H9 (cell line): ENCODE measurements around the gene SLC24A3. TPM values are rescaled to one million over a fixed set of nuclear protein-coding genes. Genes with fewer than 3 reads are reported as not detected.

Experiments used
- DNase-seq: peaks from one replicate; pipeline ENCODE4 v3.0.0-alpha.2; 2017
- H2AFZ ChIP-seq: one replicate; pipeline ENCODE4 v1.6.1; 2013; ENCODE audit warnings: mild to moderate bottlenecking, low read length, control low read depth, moderate library complexity
- H2AK5ac ChIP-seq: 2 replicates; pipeline ENCODE4 v1.6.1; 2013; ENCODE audit warnings: low read length, control low read depth, mixed read lengths; ENCODE audit not compliant: insufficient read length
- H2BK120ac ChIP-seq: one replicate; pipeline ENCODE4 v1.6.1; 2013; ENCODE audit warnings: low read depth, mild to moderate bottlenecking, low read length, control low read depth, inconsistent platforms; ENCODE audit not compliant: poor library complexity, severe bottlenecking
- H2BK12ac ChIP-seq: 2 replicates; pipeline ENCODE4 v1.6.1; 2013; ENCODE audit warnings: low read length, control low read depth, mixed read lengths, low read depth; ENCODE audit not compliant: insufficient read length
- H2BK15ac ChIP-seq: 2 replicates; pipeline ENCODE4 v1.6.1; 2013; ENCODE audit warnings: low read depth, low read length, control low read depth
- H2BK20ac ChIP-seq: one replicate; pipeline ENCODE4 v1.6.1; 2013; ENCODE audit warnings: low read depth, mild to moderate bottlenecking, low read length, control low read depth, inconsistent platforms; ENCODE audit not compliant: poor library complexity, severe bottlenecking
- H2BK5ac ChIP-seq: 2 replicates; pipeline ENCODE4 v1.6.1; 2013; ENCODE audit warnings: low read length, control low read depth, mixed read lengths; ENCODE audit not compliant: insufficient read length
- H3K14ac ChIP-seq: 2 replicates; pipeline ENCODE4 v1.6.1; 2013; ENCODE audit warnings: low read length, control low read depth; ENCODE audit not compliant: insufficient read depth
- H3K18ac ChIP-seq: 2 replicates; pipeline ENCODE4 v1.6.1; 2013; ENCODE audit warnings: low read depth, mild to moderate bottlenecking, mixed read lengths, low read length, control low read depth; ENCODE audit not compliant: insufficient read length
- H3K23ac ChIP-seq: 2 replicates; pipeline ENCODE4 v1.6.1; 2013; ENCODE audit warnings: low read length, control low read depth, mixed read lengths, low read depth; ENCODE audit not compliant: insufficient read length
- H3K23me2 ChIP-seq: 2 replicates; pipeline ENCODE4 v1.6.1; 2013; ENCODE audit warnings: low read depth, mild to moderate bottlenecking, mixed read lengths, low read length, control low read depth; ENCODE audit not compliant: insufficient read length, poor library complexity, severe bottlenecking
- H3K27ac ChIP-seq: 2 replicates; pipeline ENCODE4 v1.5.1; 2013; ENCODE audit warnings: low read length, control low read depth, mixed read lengths, low read depth; ENCODE audit not compliant: insufficient read length
- H3K27me3 ChIP-seq: 2 replicates; pipeline ENCODE4 v1.6.1; 2013; ENCODE audit warnings: low read length, control low read depth, inconsistent platforms; ENCODE audit not compliant: insufficient read depth
- H3K4ac ChIP-seq: 2 replicates; pipeline ENCODE4 v1.6.1; 2013; ENCODE audit warnings: low read depth, mild to moderate bottlenecking, control low read depth, inconsistent platforms, low read length, moderate library complexity
- H3K4me1 ChIP-seq: 2 replicates; pipeline ENCODE4 v1.6.1; 2013; ENCODE audit warnings: low read length, control low read depth, inconsistent platforms; ENCODE audit not compliant: insufficient read depth
- H3K4me2 ChIP-seq: 2 replicates; pipeline ENCODE4 v1.6.1; 2013; ENCODE audit warnings: low read length, control low read depth, mixed read lengths; ENCODE audit not compliant: insufficient read length, insufficient read depth
- H3K56ac ChIP-seq: 2 replicates; pipeline ENCODE4 v1.6.1; 2013; ENCODE audit warnings: low read depth, mild to moderate bottlenecking, mixed read lengths, low read length, control low read depth; ENCODE audit not compliant: insufficient read length
- H3K79me1 ChIP-seq: 2 replicates; pipeline ENCODE4 v1.6.1; 2013; ENCODE audit warnings: low read depth, mild to moderate bottlenecking, moderate library complexity, low read length, control low read depth, inconsistent platforms; ENCODE audit not compliant: insufficient read depth, poor library complexity, severe bottlenecking
- H3K79me2 ChIP-seq: 2 replicates; pipeline ENCODE4 v1.6.1; 2013; ENCODE audit warnings: low read length, control low read depth, inconsistent platforms; ENCODE audit not compliant: insufficient read depth
- H3K9ac ChIP-seq: 2 replicates; pipeline ENCODE4 v1.6.1; 2013; ENCODE audit warnings: low read length, control low read depth, mixed read lengths; ENCODE audit not compliant: insufficient read length; ENCODE audit errors: extremely low read depth
- H3K9me3 ChIP-seq: one replicate; pipeline ENCODE4 v1.6.1; 2013; ENCODE audit warnings: low read depth, low read length, inconsistent platforms; ENCODE audit not compliant: control insufficient read depth
- H3T11ph ChIP-seq: one replicate; pipeline ENCODE4 v1.6.1; 2013; ENCODE audit warnings: mild to moderate bottlenecking, low read length, control low read depth, inconsistent platforms
- H4K20me1 ChIP-seq: one replicate; pipeline ENCODE4 v1.6.1; 2013; ENCODE audit not compliant: control insufficient read depth, insufficient read length, insufficient read depth
- H4K5ac ChIP-seq: 2 replicates; pipeline ENCODE4 v1.6.1; 2013; ENCODE audit warnings: low read depth, mild to moderate bottlenecking, mixed read lengths, low read length, control low read depth; ENCODE audit not compliant: insufficient read length
- H4K8ac ChIP-seq: replicated peaks from 2 replicates; pipeline ENCODE4 v1.6.1; 2013; ENCODE audit warnings: low read length, control low read depth, mixed read lengths, low read depth; ENCODE audit not compliant: insufficient read length
- H4K91ac ChIP-seq: 2 replicates; pipeline ENCODE4 v1.6.1; 2013; ENCODE audit warnings: low read depth, mild to moderate bottlenecking, moderate library complexity, mixed read lengths, low read length, control low read depth; ENCODE audit not compliant: insufficient read length
- H3K27ac Mint-ChIP-seq, 3 experiments: 2 replicates in 2 of 3; 3 replicates in 1 of 3; pipeline ENCODE4 v1.8.0; 2020 to 2021; ENCODE audit warnings: mixed read lengths in 3 of 3, mild to moderate bottlenecking in 1 of 3, moderate library complexity in 1 of 3
- H3K27me3 Mint-ChIP-seq: 2 replicates; pipeline ENCODE4 v1.8.0; 2021; ENCODE audit warnings: low read depth, mild to moderate bottlenecking, moderate library complexity, mixed read lengths
- H3K36me3 Mint-ChIP-seq, 3 experiments: 2 replicates in 2 of 3; 3 replicates in 1 of 3; pipeline ENCODE4 v1.8.0; 2020 to 2021; ENCODE audit warnings: low read depth in 3 of 3, mixed read lengths in 3 of 3; ENCODE audit not compliant: insufficient read depth in 1 of 3
- H3K4me1 Mint-ChIP-seq, 2 experiments: 2 replicates each; pipeline ENCODE4 v1.8.0; 2020; ENCODE audit warnings: mixed read lengths in 2 of 2
- H3K4me3 Mint-ChIP-seq, 2 experiments: 2 replicates in 1 of 2; 3 replicates in 1 of 2; pipeline ENCODE4 v1.8.0; 2020 to 2021; ENCODE audit warnings: mild to moderate bottlenecking in 2 of 2, mixed read lengths in 2 of 2, moderate library complexity in 1 of 2
- H3K9me3 Mint-ChIP-seq, 2 experiments: 2 replicates in 1 of 2; 3 replicates in 1 of 2; pipeline ENCODE4 v1.8.0; 2020; ENCODE audit warnings: mild to moderate bottlenecking in 2 of 2, mixed read lengths in 2 of 2, moderate library complexity in 1 of 2
- WGBS: extraction: QIAGEN DNeasy Blood & Tissue Kit; methylation state at CpG from one replicate; pipeline ENCODE4 v1.1.7; 2013; ENCODE audit warnings: missing lambda C conversion rate, low lambda C conversion rate, mixed read lengths; ENCODE audit not compliant: insufficient read length; ENCODE audit errors: extremely low coverage; 5-methylcytosine and 5-hydroxymethylcytosine counted together
- total RNA-seq: library from RNA; stranded (reverse); gene quantifications from 2 replicates; pipeline ENCODE4 v1.2.1, GENCODE V29; 2021
- TF ChIP-seq, protein P1 (sequence below): fragments of 200-600 bp; sonication (generic); conservative IDR thresholded peaks from 3 replicates; pipeline ENCODE4 v1.8.0; 2021; ENCODE audit warnings: antibody characterized with exemption, mild to moderate bottlenecking

The SLC24A3 gene
- total RNA-seq, 1 experiment from 2014 or later, result 0.83 TPM

GRCh38 chr20:19335916-19336315 lies 123.5 kb downstream of the SLC24A3 start:
- H4K20me1 ChIP-seq, result no peaks in the 10 kb centered on the region
- Mint-ChIP-seq H3K4me1 (no peaks in the 10 kb centered on the region), H3K36me3 (no peaks in the 10 kb centered on the region), H3K27ac (no peak overlapping the region), H3K4me3 (no peak overlapping the region), H3K9me3 (no peaks in the 10 kb centered on the region), H3K27me3 (no peaks in the 10 kb centered on the region; the same call in 1 of the 2 replicates)
- no peaks in the 10 kb centered on the region for H3K4me1 ChIP-seq
- no peak overlapping the region for H3T11ph ChIP-seq
- no peak overlapping the region for H2BK5ac ChIP-seq
- WGBS, result no CpG with 5 or more reads among the region's 2 CpGs
- DNase-seq, result no peak
- TF ChIP-seq, protein P1, sequence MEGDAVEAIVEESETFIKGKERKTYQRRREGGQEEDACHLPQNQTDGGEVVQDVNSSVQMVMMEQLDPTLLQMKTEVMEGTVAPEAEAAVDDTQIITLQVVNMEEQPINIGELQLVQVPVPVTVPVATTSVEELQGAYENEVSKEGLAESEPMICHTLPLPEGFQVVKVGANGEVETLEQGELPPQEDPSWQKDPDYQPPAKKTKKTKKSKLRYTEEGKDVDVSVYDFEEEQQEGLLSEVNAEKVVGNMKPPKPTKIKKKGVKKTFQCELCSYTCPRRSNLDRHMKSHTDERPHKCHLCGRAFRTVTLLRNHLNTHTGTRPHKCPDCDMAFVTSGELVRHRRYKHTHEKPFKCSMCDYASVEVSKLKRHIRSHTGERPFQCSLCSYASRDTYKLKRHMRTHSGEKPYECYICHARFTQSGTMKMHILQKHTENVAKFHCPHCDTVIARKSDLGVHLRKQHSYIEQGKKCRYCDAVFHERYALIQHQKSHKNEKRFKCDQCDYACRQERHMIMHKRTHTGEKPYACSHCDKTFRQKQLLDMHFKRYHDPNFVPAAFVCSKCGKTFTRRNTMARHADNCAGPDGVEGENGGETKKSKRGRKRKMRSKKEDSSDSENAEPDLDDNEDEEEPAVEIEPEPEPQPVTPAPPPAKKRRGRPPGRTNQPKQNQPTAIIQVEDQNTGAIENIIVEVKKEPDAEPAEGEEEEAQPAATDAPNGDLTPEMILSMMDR, result no peak
- H3K79me1 ChIP-seq, result no peaks in the 10 kb centered on the region
- H3K4ac ChIP-seq, result no peak overlapping the region
- H3K9me3 ChIP-seq, result no peaks in the 10 kb centered on the region
- H3K56ac ChIP-seq, result no peak overlapping the region
- H3K23ac ChIP-seq, result no peak overlapping the region
- no peak overlapping the region for H2BK120ac ChIP-seq
- no peak overlapping the region for H4K5ac ChIP-seq
- H2AK5ac ChIP-seq, result no peak overlapping the region
- 0 out of 2 replicates have a peak, but pooled peaks cover 2% of the 10 kb centered on the region for H3K27me3 ChIP-seq
- H2AFZ ChIP-seq, result no peak overlapping the region
- no peak overlapping the region for H2BK12ac ChIP-seq
- H2BK20ac ChIP-seq, result no peak overlapping the region
- no peak overlapping the region for H3K18ac ChIP-seq
- H4K8ac ChIP-seq, result no peak overlapping the region
- H3K79me2 ChIP-seq, result no peaks in the 10 kb centered on the region
- no peak overlapping the region for H3K14ac ChIP-seq
- H2BK15ac ChIP-seq, result no peak overlapping the region
- peaks cover 3% of the 10 kb centered on the region for H3K23me2 ChIP-seq
- H3K27ac ChIP-seq, result no peak overlapping the region
- no peak overlapping the region for H3K9ac ChIP-seq
- H4K91ac ChIP-seq, result no peak overlapping the region
- H3K4me2 ChIP-seq, result no peak overlapping the region
